WTC11 (cell line): ENCODE data around the gene CCDC127. TPM values are rescaled to one million over a fixed set of nuclear protein-coding genes. Genes with fewer than 3 reads are reported as not detected.

Experiments used
- ATAC-seq: fragments of 200-7000 bp; cut with Tn5 transposase; 2 replicates; pipeline ENCODE4 v1.10.0; 2021; ENCODE audit warnings: mild to moderate bottlenecking, moderate library complexity
- CTCF ChIA-PET: fragments of 300-600 bp; sonication (Branson Sonifier 250); formaldehyde crosslinking; loops from one replicate; lab custom pipeline; 2021; ENCODE audit warnings: antibody characterized with exemption; lab: Charles Lee
- POLR2A ChIA-PET: fragments of 350-600 bp; sonication (Branson Sonifier 250); formaldehyde crosslinking; loops from one replicate; lab custom pipeline; 2021; ENCODE audit warnings: antibody characterized with exemption; lab: Charles Lee
- DNase-seq: peaks from one replicate; pipeline ENCODE4 v3.0.0; 2021; ENCODE audit warnings: low spot score
- H3K27ac Mint-ChIP-seq: 2 replicates; pipeline ENCODE4 v1.8.0; 2021; ENCODE audit warnings: mixed read lengths
- H3K27me3 Mint-ChIP-seq: 2 replicates; pipeline ENCODE4 v1.8.0; 2021; ENCODE audit warnings: low read depth, mild to moderate bottlenecking, moderate library complexity, mixed read lengths
- H3K36me3 Mint-ChIP-seq: 2 replicates; pipeline ENCODE4 v1.8.0; 2021; ENCODE audit warnings: mixed read lengths
- H3K4me1 Mint-ChIP-seq: 2 replicates; pipeline ENCODE4 v1.8.0; 2022; ENCODE audit warnings: mixed read lengths
- H3K4me3 Mint-ChIP-seq: 2 replicates; pipeline ENCODE4 v1.8.0; 2021; ENCODE audit warnings: mild to moderate bottlenecking, moderate library complexity, mixed read lengths
- H3K9me3 Mint-ChIP-seq: 2 replicates; pipeline ENCODE4 v1.8.0; 2021; ENCODE audit warnings: mixed read lengths
- ARID4B ChIP-seq: sonication (generic); formaldehyde crosslinking; IDR thresholded peaks from 2 replicates; pipeline ENCODE4 v1.8.0; 2023; ENCODE audit warnings: missing genetic modification reagents, mild to moderate bottlenecking, borderline replicate concordance
- CDX4 ChIP-seq: fragments of 250-450 bp; sonication (Bioruptor Pico); IDR thresholded peaks from 2 replicates; pipeline ENCODE4 v1.9.0; 2021; ENCODE audit warnings: moderate library complexity, mild to moderate bottlenecking, inconsistent platforms, borderline replicate concordance
- CREB1 ChIP-seq: sonication (generic); formaldehyde crosslinking; IDR thresholded peaks from 2 replicates; pipeline ENCODE4 v1.8.0; 2023; ENCODE audit warnings: mild to moderate bottlenecking, missing genetic modification reagents
- FOXP1 ChIP-seq: sonication (generic); formaldehyde crosslinking; IDR thresholded peaks from 2 replicates; pipeline ENCODE4 v1.8.0; 2022; ENCODE audit warnings: missing genetic modification reagents, mild to moderate bottlenecking, moderate library complexity, borderline replicate concordance
- IRF2 ChIP-seq: sonication (generic); formaldehyde crosslinking; IDR thresholded peaks from 2 replicates; pipeline ENCODE4 v1.8.0; 2022; ENCODE audit warnings: low read depth, missing genetic modification reagents, borderline replicate concordance
- JUN ChIP-seq: sonication (generic); formaldehyde crosslinking; IDR thresholded peaks from 2 replicates; pipeline ENCODE4 v1.8.0; 2023; ENCODE audit warnings: mild to moderate bottlenecking, missing genetic modification reagents
- KAT7 ChIP-seq: sonication (generic); formaldehyde crosslinking; IDR thresholded peaks from 2 replicates; pipeline ENCODE4 v1.8.1; 2023; ENCODE audit warnings: missing genetic modification reagents, mild to moderate bottlenecking, borderline replicate concordance
- MLX ChIP-seq: sonication (generic); formaldehyde crosslinking; IDR thresholded peaks from 2 replicates; pipeline ENCODE4 v1.8.1; 2023; ENCODE audit warnings: mild to moderate bottlenecking, missing genetic modification reagents, moderate library complexity
- NFYB ChIP-seq: sonication (generic); formaldehyde crosslinking; conservative IDR thresholded peaks from 2 replicates; pipeline ENCODE4 v1.8.0; 2022; ENCODE audit warnings: low read depth, missing genetic modification reagents
- PRRX2 ChIP-seq: fragments of 250-450 bp; sonication (Bioruptor Pico); IDR thresholded peaks from 2 replicates; pipeline ENCODE4 v1.8.0; 2021; ENCODE audit warnings: mild to moderate bottlenecking
- RELA ChIP-seq: sonication (generic); formaldehyde crosslinking; IDR thresholded peaks from 2 replicates; pipeline ENCODE4 v1.8.1; 2022; ENCODE audit warnings: missing genetic modification reagents, mild to moderate bottlenecking, borderline replicate concordance
- SOX15 ChIP-seq: fragments of 250-450 bp; sonication (Bioruptor Pico); IDR thresholded peaks from 2 replicates; pipeline ENCODE4 v1.9.0; 2021; ENCODE audit warnings: mild to moderate bottlenecking
- SP1 ChIP-seq: sonication (generic); formaldehyde crosslinking; conservative IDR thresholded peaks from 2 replicates; pipeline ENCODE4 v1.8.1; 2022; ENCODE audit warnings: missing genetic modification reagents
- TP53 ChIP-seq: sonication (generic); formaldehyde crosslinking; IDR thresholded peaks from 2 replicates; pipeline ENCODE4 v1.8.1; 2023; ENCODE audit warnings: mild to moderate bottlenecking, missing genetic modification reagents
- USF2 ChIP-seq: sonication (generic); formaldehyde crosslinking; IDR thresholded peaks from 2 replicates; pipeline ENCODE4 v1.8.1; 2023; ENCODE audit warnings: mild to moderate bottlenecking, missing genetic modification reagents, moderate library complexity
- ZBTB21 ChIP-seq: sonication (generic); formaldehyde crosslinking; IDR thresholded peaks from 2 replicates; pipeline ENCODE4 v1.8.1; 2023; ENCODE audit warnings: mild to moderate bottlenecking, missing genetic modification reagents, borderline replicate concordance
- ZNF263 ChIP-seq: sonication (generic); formaldehyde crosslinking; IDR thresholded peaks from 2 replicates; pipeline ENCODE4 v1.8.1; 2022; ENCODE audit warnings: low read depth, mild to moderate bottlenecking, moderate library complexity, missing genetic modification reagents
- ZNF425 ChIP-seq: fragments of 250-450 bp; sonication (Bioruptor Pico); conservative IDR thresholded peaks from 2 replicates; pipeline ENCODE4 v1.9.0; 2021; ENCODE audit warnings: mild to moderate bottlenecking
- total RNA-seq: library from RNA; stranded (reverse); gene quantifications from 3 replicates; pipeline ENCODE4 v1.2.3, GENCODE V29; 2021

The CCDC127 gene
- total RNA-seq, 1 experiment from 2014 or later: 5.3 TPM

- no peak for DNase-seq
- Mint-ChIP-seq H3K4me1 (peaks cover 11% of the 10 kb centered on the region), H3K27me3 (no peaks in the 10 kb centered on the region), H3K36me3 (peaks cover 10% of the 10 kb centered on the region), H3K4me3 (no peak overlapping the region), H3K9me3 (no peaks in the 10 kb centered on the region), H3K27ac (no peak overlapping the region)
- ChIA-PET POLR2A (no interaction called here), CTCF (interaction anchor here (0.8 to 1.6 kb wide), 3 partner anchors 8 to 247 kb away, joined by 3 to 9 read pairs (median 3); partner anchors contain the start of gene LRRC14B)
- TF ChIP-seq FOXP1 (CRISPR knock-in tag) (no peak), IRF2 (CRISPR knock-in tag) (no peak), ZNF425 (CRISPR knock-in tag) (no peak), ARID4B (CRISPR knock-in tag) (no peak), KAT7 (CRISPR knock-in tag) (no peak), RELA (no peak), ZBTB21 (CRISPR knock-in tag) (no peak), ZNF263 (CRISPR knock-in tag) (no peak), SP1 (no peak), CREB1 (no peak), USF2 (CRISPR knock-in tag) (no peak), CDX4 (CRISPR knock-in tag) (no peak), NFYB (CRISPR knock-in tag) (no peak), MLX (CRISPR knock-in tag) (no peak), JUN (CRISPR knock-in tag) (no peak), SOX15 (no peak), TP53 (no peak), PRRX2 (CRISPR knock-in tag) (no peak)
- ATAC-seq: no peak
Observed at GRCh38 chr5:199197-199949, 18.6 kb downstream of the CCDC127 start.
